K562 (cell line): ENCODE measurements around the gene ZGLP1. TPM values are rescaled to one million over a fixed set of nuclear protein-coding genes. Genes with fewer than 3 reads are reported as not detected.

Experiments used
- ATF7 ChIP-seq: fragments of 450-650 bp; IDR thresholded peaks from 2 replicates; pipeline ENCODE4 v1.7.1; 2014; ENCODE audit warnings: mild to moderate bottlenecking, moderate library complexity
- BMI1 ChIP-seq: fragments of 150-350 bp; IDR thresholded peaks from 2 replicates; pipeline ENCODE4 v1.6.1; 2014; ENCODE audit warnings: low read length
- BRF1 ChIP-seq: IDR thresholded peaks from 3 replicates; pipeline ENCODE4 v1.6.1; 2011; ENCODE audit warnings: borderline replicate concordance, mild to moderate bottlenecking; ENCODE audit not compliant: insufficient read length; ENCODE audit errors: extremely low read depth
- EZH2 ChIP-seq: IDR thresholded peaks from 2 replicates; pipeline ENCODE4 v1.6.1; 2012; ENCODE audit warnings: low read depth, mild to moderate bottlenecking, inconsistent platforms, low read length, borderline replicate concordance
- NFATC3 ChIP-seq: fragments of 450-650 bp; IDR thresholded peaks from 2 replicates; pipeline ENCODE4 v1.6.1; 2017; ENCODE audit warnings: mild to moderate bottlenecking
- NR3C1 ChIP-seq: sonication (generic); formaldehyde crosslinking; IDR thresholded peaks from 2 replicates; pipeline ENCODE4 v1.8.1; 2022; ENCODE audit warnings: missing genetic modification reagents
- PML ChIP-seq: IDR thresholded peaks from 2 replicates; pipeline ENCODE4 v1.6.1; 2012; ENCODE audit warnings: low read length, inconsistent platforms
- RHOXF2B ChIP-seq: fragments of 250-450 bp; sonication (Bioruptor Pico); conservative IDR thresholded peaks from 2 replicates; pipeline ENCODE4 v1.5.1; 2021
- ZNF121 ChIP-seq: sonication (generic); formaldehyde crosslinking; conservative IDR thresholded peaks from 2 replicates; pipeline ENCODE4 v1.8.0; 2022; ENCODE audit warnings: missing genetic modification reagents
- ZNF311 ChIP-seq: fragments of 250-450 bp; sonication (Bioruptor Pico); IDR thresholded peaks from 2 replicates; pipeline ENCODE4 v1.4.0; 2020; ENCODE audit warnings: mild to moderate bottlenecking, moderate library complexity
- ZNF507 ChIP-seq: conservative IDR thresholded peaks from 2 replicates; pipeline ENCODE4 v1.6.1; 2017; ENCODE audit warnings: missing genetic modification characterization, missing compliant biosample characterization
- polyA plus RNA-seq, 8 experiments: library from polyadenylated mRNA; depleted of rRNA in 4 of 8; stranded (reverse) in 5 of 8; unstranded in 3 of 8; fragments of >200 nt; fragmentation: Nextera tagmentation in 2 of 8; fragmentation: Illumina TruSeq in 1 of 8; extraction: Ambion mirVana in 2 of 8; extraction: Trizol in 1 of 8; gene quantifications; 2 replicates each; pipeline versions ENCODE4 v1.2.1 to v1.2.3, GENCODE V29; 2011 to 2014; ENCODE audit warnings: inconsistent platforms in 1 of 8, missing spikeins in 1 of 8
- total RNA-seq, 7 experiments: library from RNA; depleted of rRNA in 6 of 7; stranded (reverse); fragments of >200 nt in 6 of 7; fragmentation: Illumina TruSeq in 2 of 7; extraction: Trizol in 2 of 7; gene quantifications; 2 replicates each; pipeline versions ENCODE4 v1.2.1 to v1.2.3, GENCODE V29; 2011 to 2021; ENCODE audit warnings: low replicate concordance in 1 of 7
- TF ChIP-seq, protein P1 (sequence below), 2 experiments: IDR thresholded peaks in 1 of 2; conservative IDR thresholded peaks in 1 of 2; 2 replicates each; pipeline ENCODE4 v1.6.1; 2016; ENCODE audit warnings: low read depth in 2 of 2, mild to moderate bottlenecking in 1 of 2, missing compliant biosample characterization in 1 of 2, missing genetic modification characterization in 1 of 2, moderate library complexity in 1 of 2
- TF ChIP-seq, protein P2 (sequence below): fragments of 450-650 bp; formaldehyde crosslinking; IDR thresholded peaks from 2 replicates; pipeline ENCODE4 v1.4.0; 2020; ENCODE audit warnings: mild to moderate bottlenecking, moderate library complexity
- TF ChIP-seq, protein P3 (sequence below), 2 experiments: fragments of 450-650 bp in 1 of 2; sonication (generic) in 1 of 2; formaldehyde crosslinking; conservative IDR thresholded peaks; 2 replicates each; pipeline versions ENCODE4 v1.4.0 to v1.8.1; 2020 to 2022; ENCODE audit warnings: mild to moderate bottlenecking in 1 of 2, missing genetic modification reagents in 1 of 2
- TF ChIP-seq, protein P4 (sequence below), 3 experiments: fragments of 200-800 bp in 1 of 3; fragments of 250-450 bp in 1 of 3; fragments of 450-650 bp in 1 of 3; sonication (Bioruptor Pico) in 1 of 3; sonication (Bioruptor generic) in 1 of 3; formaldehyde crosslinking in 1 of 3; IDR thresholded peaks; 2 replicates each; pipeline versions ENCODE4 v1.6.1 to v1.8.0; 2016 to 2022; ENCODE audit warnings: mild to moderate bottlenecking in 2 of 3, missing genetic modification characterization in 2 of 3, missing compliant biosample characterization in 1 of 3, moderate library complexity in 1 of 3
- TF ChIP-seq, protein P5 (sequence below): fragments of 250-450 bp; sonication (Bioruptor Pico); IDR thresholded peaks from 2 replicates; pipeline ENCODE4 v1.4.0; 2020; ENCODE audit warnings: borderline replicate concordance

Gene ZGLP1
- total and polyA plus RNA-seq, 9 of the 15 experiments (the other 6 are each of a cell fraction or from before 2014, with no cell fraction given): 0.24 to 4.5 (median 2.2) TPM

DNA sequence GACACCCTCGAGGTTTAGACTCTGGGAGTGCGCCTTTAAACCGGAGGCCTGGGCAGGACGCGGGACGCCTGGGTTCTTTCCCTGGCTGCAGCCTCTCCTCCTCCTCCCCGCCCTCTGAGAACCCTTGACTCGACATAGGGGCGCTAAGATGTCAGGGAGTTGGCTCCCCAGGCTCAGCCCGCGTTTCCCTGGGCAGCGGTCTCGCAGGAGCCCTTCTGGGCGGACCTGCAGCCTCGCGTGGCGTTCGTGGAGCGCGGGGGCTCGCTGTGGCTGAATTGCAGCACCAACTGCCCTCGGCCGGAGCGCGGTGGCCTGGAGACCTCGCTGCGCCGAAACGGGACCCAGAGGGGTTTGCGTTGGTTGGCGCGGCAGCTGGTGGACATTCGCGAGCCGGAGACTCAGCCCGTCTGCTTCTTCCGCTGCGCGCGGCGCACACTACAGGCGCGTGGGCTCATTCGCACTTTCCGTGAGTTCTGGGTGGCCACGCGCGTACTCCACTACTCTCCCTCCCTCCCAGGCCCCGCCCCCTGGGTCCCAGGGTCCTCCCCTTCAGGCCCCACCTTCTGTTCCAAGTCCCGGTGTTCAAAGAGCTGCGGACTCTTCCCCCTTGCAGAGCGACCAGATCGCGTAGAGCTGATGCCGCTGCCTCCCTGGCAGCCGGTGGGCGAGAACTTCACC is 18.6 kb downstream of the ZGLP1 start (continued):
- TF ChIP-seq PML (peak; percentile 33; the same call in 1 of the 2 replicates), BMI1 (no peak), ATF7 (0 out of 2 replicates have a peak, but pooled peaks have one; percentile 15), BRF1 (no peak), NFATC3 (no peak), ZNF507 (no peak), ZNF121 (CRISPR knock-in tag) (no peak), ZNF311 (CRISPR knock-in tag) (no peak), EZH2 (no peak), NR3C1 (CRISPR knock-in tag) (no peak), RHOXF2B (no peak)
- TF ChIP-seq, protein P1, sequence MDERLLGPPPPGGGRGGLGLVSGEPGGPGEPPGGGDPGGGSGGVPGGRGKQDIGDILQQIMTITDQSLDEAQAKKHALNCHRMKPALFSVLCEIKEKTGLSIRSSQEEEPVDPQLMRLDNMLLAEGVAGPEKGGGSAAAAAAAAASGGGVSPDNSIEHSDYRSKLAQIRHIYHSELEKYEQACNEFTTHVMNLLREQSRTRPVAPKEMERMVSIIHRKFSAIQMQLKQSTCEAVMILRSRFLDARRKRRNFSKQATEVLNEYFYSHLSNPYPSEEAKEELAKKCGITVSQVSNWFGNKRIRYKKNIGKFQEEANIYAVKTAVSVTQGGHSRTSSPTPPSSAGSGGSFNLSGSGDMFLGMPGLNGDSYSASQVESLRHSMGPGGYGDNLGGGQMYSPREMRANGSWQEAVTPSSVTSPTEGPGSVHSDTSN (CRISPR knock-in tag; IDR thresholded peaks at IDR 0.05; ENCODE audit: low read depth): 0 out of 2 replicates have a peak, but pooled peaks have one; percentile 2
- TF ChIP-seq, protein P1 (tag; conservative IDR thresholded peaks at IDR 0.05; ENCODE audit: low read depth): no peak
- TF ChIP-seq, protein P2, sequence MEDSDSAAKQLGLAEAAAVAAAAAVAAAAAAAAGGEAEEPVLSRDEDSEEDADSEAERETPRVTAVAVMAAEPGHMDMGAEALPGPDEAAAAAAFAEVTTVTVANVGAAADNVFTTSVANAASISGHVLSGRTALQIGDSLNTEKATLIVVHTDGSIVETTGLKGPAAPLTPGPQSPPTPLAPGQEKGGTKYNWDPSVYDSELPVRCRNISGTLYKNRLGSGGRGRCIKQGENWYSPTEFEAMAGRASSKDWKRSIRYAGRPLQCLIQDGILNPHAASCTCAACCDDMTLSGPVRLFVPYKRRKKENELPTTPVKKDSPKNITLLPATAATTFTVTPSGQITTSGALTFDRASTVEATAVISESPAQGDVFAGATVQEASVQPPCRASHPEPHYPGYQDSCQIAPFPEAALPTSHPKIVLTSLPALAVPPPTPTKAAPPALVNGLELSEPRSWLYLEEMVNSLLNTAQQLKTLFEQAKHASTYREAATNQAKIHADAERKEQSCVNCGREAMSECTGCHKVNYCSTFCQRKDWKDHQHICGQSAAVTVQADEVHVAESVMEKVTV: 0 out of 2 replicates have a peak, but pooled peaks have one; percentile 18
- TF ChIP-seq, protein P3, sequence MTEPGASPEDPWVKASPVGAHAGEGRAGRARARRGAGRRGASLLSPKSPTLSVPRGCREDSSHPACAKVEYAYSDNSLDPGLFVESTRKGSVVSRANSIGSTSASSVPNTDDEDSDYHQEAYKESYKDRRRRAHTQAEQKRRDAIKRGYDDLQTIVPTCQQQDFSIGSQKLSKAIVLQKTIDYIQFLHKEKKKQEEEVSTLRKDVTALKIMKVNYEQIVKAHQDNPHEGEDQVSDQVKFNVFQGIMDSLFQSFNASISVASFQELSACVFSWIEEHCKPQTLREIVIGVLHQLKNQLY (CRISPR knock-in tag; conservative IDR thresholded peaks at IDR 0.05): no peak
- TF ChIP-seq, protein P4, sequence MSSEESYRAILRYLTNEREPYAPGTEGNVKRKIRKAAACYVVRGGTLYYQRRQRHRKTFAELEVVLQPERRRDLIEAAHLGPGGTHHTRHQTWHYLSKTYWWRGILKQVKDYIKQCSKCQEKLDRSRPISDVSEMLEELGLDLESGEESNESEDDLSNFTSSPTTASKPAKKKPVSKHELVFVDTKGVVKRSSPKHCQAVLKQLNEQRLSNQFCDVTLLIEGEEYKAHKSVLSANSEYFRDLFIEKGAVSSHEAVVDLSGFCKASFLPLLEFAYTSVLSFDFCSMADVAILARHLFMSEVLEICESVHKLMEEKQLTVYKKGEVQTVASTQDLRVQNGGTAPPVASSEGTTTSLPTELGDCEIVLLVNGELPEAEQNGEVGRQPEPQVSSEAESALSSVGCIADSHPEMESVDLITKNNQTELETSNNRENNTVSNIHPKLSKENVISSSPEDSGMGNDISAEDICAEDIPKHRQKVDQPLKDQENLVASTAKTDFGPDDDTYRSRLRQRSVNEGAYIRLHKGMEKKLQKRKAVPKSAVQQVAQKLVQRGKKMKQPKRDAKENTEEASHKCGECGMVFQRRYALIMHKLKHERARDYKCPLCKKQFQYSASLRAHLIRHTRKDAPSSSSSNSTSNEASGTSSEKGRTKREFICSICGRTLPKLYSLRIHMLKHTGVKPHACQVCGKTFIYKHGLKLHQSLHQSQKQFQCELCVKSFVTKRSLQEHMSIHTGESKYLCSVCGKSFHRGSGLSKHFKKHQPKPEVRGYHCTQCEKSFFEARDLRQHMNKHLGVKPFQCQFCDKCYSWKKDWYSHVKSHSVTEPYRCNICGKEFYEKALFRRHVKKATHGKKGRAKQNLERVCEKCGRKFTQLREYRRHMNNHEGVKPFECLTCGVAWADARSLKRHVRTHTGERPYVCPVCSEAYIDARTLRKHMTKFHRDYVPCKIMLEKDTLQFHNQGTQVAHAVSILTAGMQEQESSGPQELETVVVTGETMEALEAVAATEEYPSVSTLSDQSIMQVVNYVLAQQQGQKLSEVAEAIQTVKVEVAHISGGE (CRISPR knock-in tag; IDR thresholded peaks at IDR 0.05): 0 out of 6 replicates have a peak, but pooled peaks of 1 of the 3 experiments have one; percentile 9
- TF ChIP-seq, protein P5, sequence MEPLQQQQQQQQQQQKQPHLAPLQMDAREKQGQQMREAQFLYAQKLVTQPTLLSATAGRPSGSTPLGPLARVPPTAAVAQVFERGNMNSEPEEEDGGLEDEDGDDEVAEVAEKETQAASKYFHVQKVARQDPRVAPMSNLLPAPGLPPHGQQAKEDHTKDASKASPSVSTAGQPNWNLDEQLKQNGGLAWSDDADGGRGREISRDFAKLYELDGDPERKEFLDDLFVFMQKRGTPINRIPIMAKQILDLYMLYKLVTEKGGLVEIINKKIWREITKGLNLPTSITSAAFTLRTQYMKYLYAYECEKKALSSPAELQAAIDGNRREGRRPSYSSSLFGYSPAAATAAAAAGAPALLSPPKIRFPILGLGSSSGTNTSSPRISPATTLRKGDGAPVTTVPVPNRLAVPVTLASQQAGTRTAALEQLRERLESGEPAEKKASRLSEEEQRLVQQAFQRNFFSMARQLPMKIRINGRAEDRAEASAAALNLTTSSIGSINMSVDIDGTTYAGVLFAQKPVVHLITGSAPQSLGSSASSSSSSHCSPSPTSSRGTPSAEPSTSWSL (CRISPR knock-in tag): no peak
